Natural killer cell (primary cell): Measurements from ENCODE around the gene NDUFB11. TPM values are rescaled to one million over a fixed set of nuclear protein-coding genes. Genes with fewer than 3 reads are reported as not detected.

ENCODE experiments used
- ATAC-seq, 3 donors: fragments of 150-1000 bp in 2 of 3; fragments of 200-7000 bp in 1 of 3; cut with Tn5 transposase; 1 replicate in 1 of 3; 2 replicates in 2 of 3; pipeline ENCODE4 v1.10.0; 2021; ENCODE audit warnings: mild to moderate bottlenecking in 2 of 3, moderate library complexity in 2 of 3
- DNase-seq, 2 donors: peaks; one replicate each; pipeline versions ENCODE4 v3.0.0 to v3.0.0-alpha.2; 2013 to 2021; ENCODE audit warnings: mixed read lengths in 1 of 2
- H3K27ac ChIP-seq: one replicate; pipeline ENCODE4 v1.5.1; 2013; ENCODE audit warnings: mild to moderate bottlenecking, low read length
- H3K27me3 ChIP-seq: one replicate; pipeline ENCODE4 v1.6.1; 2013; ENCODE audit warnings: low read length; ENCODE audit not compliant: control insufficient read depth, insufficient read depth
- H3K36me3 ChIP-seq: one replicate; pipeline ENCODE4 v1.6.1; 2013; ENCODE audit warnings: low read length; ENCODE audit not compliant: control insufficient read depth, insufficient read depth
- H3K4me1 ChIP-seq: one replicate; pipeline ENCODE4 v1.6.1; 2013; ENCODE audit warnings: low read length; ENCODE audit not compliant: control insufficient read depth, insufficient read depth
- H3K4me3 ChIP-seq: one replicate; pipeline ENCODE4 v1.5.1; 2013; ENCODE audit warnings: low read length
- H3K9me3 ChIP-seq: one replicate; pipeline ENCODE4 v1.6.1; 2013; ENCODE audit warnings: low read length; ENCODE audit not compliant: control insufficient read depth, insufficient read depth
- H3K27ac Mint-ChIP-seq, 2 donors: one replicate each; pipeline ENCODE4 v1.8.0; 2022; ENCODE audit warnings: mild to moderate bottlenecking in 2 of 2, mixed read lengths in 2 of 2, moderate library complexity in 1 of 2
- H3K27me3 Mint-ChIP-seq, 2 donors: one replicate each; pipeline ENCODE4 v1.8.0; 2022; ENCODE audit warnings: low read depth in 2 of 2, mixed read lengths in 2 of 2
- H3K36me3 Mint-ChIP-seq: one replicate; pipeline ENCODE4 v1.8.0; 2022; ENCODE audit warnings: mixed read lengths
- H3K4me1 Mint-ChIP-seq, 2 donors: one replicate each; pipeline ENCODE4 v1.8.0; 2022; ENCODE audit warnings: mixed read lengths in 2 of 2
- H3K4me3 Mint-ChIP-seq: one replicate; pipeline ENCODE4 v1.8.0; 2022; ENCODE audit warnings: mild to moderate bottlenecking, moderate library complexity, mixed read lengths
- H3K9me3 Mint-ChIP-seq, 2 donors: one replicate each; pipeline ENCODE4 v1.8.0; 2022; ENCODE audit warnings: mixed read lengths in 2 of 2
- WGBS: methylation state at CpG from one replicate; pipeline ENCODE4 v1.1.7; 2013; ENCODE audit warnings: missing lambda C conversion rate; ENCODE audit not compliant: insufficient coverage; 5-methylcytosine and 5-hydroxymethylcytosine counted together
- intact Hi-C: fragments of 100-400 bp; cut with micrococcal nuclease; formaldehyde crosslinking; loops from one replicate; pipeline ENCODE4 v1.14.2; 2022
- total RNA-seq, 4 donors: library from RNA; stranded (reverse); fragments of 120-200 nt in 1 of 4; gene quantifications; one replicate each; pipeline versions ENCODE4 v1.2.3 to v1.2.4, GENCODE V29; 2013 to 2022
- TF ChIP-seq, protein P1 (sequence below): fragments of 200-600 bp; IDR thresholded peaks from one replicate; pipeline ENCODE4 v1.8.0; 2022; ENCODE audit warnings: antibody characterized with exemption

The NDUFB11 gene
- total RNA-seq, 3 donors from 2014 or later (not counting 1 experiment from before 2014, with no cell fraction given): 38.2 to 43.3 (median 42.3) TPM

DNA sequence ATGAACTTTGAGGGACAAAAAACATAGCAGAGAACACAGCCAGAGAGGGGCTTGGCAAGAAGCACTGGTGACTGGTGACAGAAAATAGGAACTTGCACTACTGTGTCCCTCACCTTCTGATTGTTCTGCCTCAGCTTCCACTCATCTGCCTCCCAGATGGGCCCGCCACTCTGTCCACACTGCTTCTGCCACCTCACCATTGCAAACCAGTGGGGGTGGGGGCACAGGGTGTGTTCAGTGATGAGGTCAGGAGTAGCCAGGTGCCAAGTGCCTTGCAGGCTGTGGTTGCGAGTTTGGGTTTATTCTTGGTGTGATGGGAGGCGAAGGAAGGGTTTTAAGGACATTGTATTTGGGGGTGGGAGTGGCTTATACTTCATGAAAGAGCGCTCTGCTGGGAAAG is 40.0 kb upstream of the NDUFB11 start:
- Mint-ChIP-seq H3K27ac (no peak overlapping the region), H3K4me3 (no peak overlapping the region), H3K27me3 (no peaks in the 10 kb centered on the region), H3K9me3 (no peaks in the 10 kb centered on the region), H3K4me1 (no peaks in the 10 kb centered on the region), H3K36me3 (no peaks in the 10 kb centered on the region)
- H3K9me3 ChIP-seq: no peaks in the 10 kb centered on the region
- ATAC-seq (no peak), DNase-seq (no peak)
- intact Hi-C loops: no loop called here
- no peaks in the 10 kb centered on the region for H3K4me1 ChIP-seq
- no peak overlapping the region for H3K27ac ChIP-seq
- H3K27me3 ChIP-seq: no peaks in the 10 kb centered on the region
- no peak overlapping the region for H3K4me3 ChIP-seq
- WGBS: 100% methylated on average over 3 of the region's 4 CpGs
- TF ChIP-seq, protein P1, sequence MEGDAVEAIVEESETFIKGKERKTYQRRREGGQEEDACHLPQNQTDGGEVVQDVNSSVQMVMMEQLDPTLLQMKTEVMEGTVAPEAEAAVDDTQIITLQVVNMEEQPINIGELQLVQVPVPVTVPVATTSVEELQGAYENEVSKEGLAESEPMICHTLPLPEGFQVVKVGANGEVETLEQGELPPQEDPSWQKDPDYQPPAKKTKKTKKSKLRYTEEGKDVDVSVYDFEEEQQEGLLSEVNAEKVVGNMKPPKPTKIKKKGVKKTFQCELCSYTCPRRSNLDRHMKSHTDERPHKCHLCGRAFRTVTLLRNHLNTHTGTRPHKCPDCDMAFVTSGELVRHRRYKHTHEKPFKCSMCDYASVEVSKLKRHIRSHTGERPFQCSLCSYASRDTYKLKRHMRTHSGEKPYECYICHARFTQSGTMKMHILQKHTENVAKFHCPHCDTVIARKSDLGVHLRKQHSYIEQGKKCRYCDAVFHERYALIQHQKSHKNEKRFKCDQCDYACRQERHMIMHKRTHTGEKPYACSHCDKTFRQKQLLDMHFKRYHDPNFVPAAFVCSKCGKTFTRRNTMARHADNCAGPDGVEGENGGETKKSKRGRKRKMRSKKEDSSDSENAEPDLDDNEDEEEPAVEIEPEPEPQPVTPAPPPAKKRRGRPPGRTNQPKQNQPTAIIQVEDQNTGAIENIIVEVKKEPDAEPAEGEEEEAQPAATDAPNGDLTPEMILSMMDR: no peak
- H3K36me3 ChIP-seq: peaks cover 39% of the 10 kb centered on the region

DNA sequence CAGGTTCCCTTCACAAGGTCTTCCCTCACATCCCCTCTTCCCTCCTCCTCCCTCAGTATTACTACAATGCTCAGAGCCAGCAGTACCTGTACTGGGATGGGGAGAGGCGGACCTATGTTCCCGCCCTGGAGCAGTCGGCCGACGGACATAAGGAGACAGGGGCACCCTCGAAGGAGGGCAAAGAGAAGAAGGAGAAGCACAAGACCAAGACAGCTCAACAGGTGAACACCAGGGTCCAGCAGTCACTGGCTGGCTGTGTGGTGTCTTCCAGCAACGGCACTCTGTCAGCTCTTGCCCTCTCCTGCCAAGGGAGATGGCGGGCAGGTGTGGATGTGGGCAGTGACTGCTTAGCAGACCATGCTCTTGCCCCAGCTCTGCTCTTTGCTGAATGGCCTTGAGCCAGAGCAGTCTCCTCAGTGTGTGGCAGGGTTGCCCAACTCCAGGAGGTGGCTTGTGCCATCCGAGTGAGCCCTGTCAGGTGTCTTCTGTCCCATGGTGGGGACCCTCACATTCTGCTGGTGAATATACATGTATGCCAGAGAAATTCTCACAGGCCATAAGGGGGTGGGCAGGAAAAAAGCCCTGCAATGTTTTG is 37.7 kb upstream of the NDUFB11 start:
- intact Hi-C loops: no loop called here
- no peak overlapping the region for H3K27ac Mint-ChIP-seq
- no peak overlapping the region for H3K4me3 ChIP-seq
- 98% methylated on average over 8 of the region's 9 CpGs for WGBS
- H3K27me3 ChIP-seq: no peaks in the 10 kb centered on the region
- TF ChIP-seq, protein P1: no peak
- no peak overlapping the region for H3K4me3 Mint-ChIP-seq
- DNase-seq: no peak
- H3K9me3 ChIP-seq: no peaks in the 10 kb centered on the region
- no peaks in the 10 kb centered on the region for H3K4me1 ChIP-seq
- peaks cover 50% of the 10 kb centered on the region for H3K36me3 ChIP-seq
- no peaks in the 10 kb centered on the region for H3K27me3 Mint-ChIP-seq
- H3K27ac ChIP-seq: no peak overlapping the region
- H3K9me3 Mint-ChIP-seq: no peaks in the 10 kb centered on the region
- H3K36me3 Mint-ChIP-seq: no peaks in the 10 kb centered on the region
- H3K4me1 Mint-ChIP-seq: no peaks in the 10 kb centered on the region
- no peak for ATAC-seq

DNA sequence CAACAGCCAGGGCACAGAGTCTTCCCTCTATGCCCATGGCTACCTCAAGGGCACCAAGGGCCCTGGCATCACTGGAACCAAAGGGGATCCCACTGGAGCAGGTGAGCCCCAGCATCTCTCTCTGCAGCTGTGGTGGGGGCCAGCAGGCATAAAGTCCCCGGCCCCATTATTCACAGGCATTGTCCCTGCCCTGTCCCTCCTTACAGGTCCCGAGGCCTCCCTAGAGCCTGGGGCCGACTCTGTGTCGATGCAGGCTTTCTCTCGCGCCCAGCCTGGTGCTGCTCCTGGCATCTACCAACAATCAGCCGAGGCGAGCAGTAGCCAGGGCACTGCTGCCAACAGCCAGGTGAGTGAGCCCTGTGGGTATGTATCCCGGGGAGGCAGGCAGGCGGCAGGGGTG is 36.8 kb upstream of the NDUFB11 start:
- TF ChIP-seq, protein P1: no peak
- Histone ChIP-seq H3K9me3 (no peaks in the 10 kb centered on the region), H3K27me3 (no peaks in the 10 kb centered on the region), H3K27ac (no peak overlapping the region), H3K36me3 (peaks cover 51% of the 10 kb centered on the region), H3K4me1 (no peaks in the 10 kb centered on the region), H3K4me3 (no peak overlapping the region)
- H3K27ac Mint-ChIP-seq: no peak overlapping the region
- DNase-seq (no peak), ATAC-seq (no peak)
- no peaks in the 10 kb centered on the region for H3K9me3 Mint-ChIP-seq
- WGBS: 97% methylated on average over 10 of the region's 10 CpGs
- intact Hi-C loops: no loop called here
- no peaks in the 10 kb centered on the region for H3K4me1 Mint-ChIP-seq
- no peak overlapping the region for H3K4me3 Mint-ChIP-seq
- no peaks in the 10 kb centered on the region for H3K27me3 Mint-ChIP-seq
- no peaks in the 10 kb centered on the region for H3K36me3 Mint-ChIP-seq

DNA sequence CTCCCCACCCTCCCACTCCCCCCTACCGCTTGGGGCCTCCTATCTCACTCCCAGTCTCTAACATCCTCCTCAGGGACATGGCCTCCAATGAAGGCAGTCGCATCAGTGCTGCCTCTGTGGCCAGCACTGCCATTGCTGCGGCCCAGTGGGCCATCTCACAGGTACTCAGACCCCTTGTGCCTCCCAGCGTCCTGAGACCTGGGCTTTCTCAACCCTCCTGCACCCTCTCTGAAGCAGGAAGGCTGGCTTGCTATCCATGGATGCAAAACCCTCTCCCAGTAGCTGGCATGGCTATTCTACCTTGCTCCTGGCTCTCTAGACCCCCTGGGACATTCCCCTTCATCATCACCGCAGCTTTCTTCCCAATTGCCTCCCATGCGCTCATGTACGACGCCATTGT is 35.8 kb upstream of the NDUFB11 start:
- TF ChIP-seq, protein P1: no peak
- no peak overlapping the region for H3K4me3 ChIP-seq
- H3K27me3 Mint-ChIP-seq: no peaks in the 10 kb centered on the region
- 97% methylated on average over 3 of the region's 8 CpGs for WGBS
- no peak for ATAC-seq
- peaks cover 48% of the 10 kb centered on the region for H3K36me3 ChIP-seq
- no peak overlapping the region for H3K27ac ChIP-seq
- DNase-seq: no peak
- H3K9me3 Mint-ChIP-seq: no peaks in the 10 kb centered on the region
- no peaks in the 10 kb centered on the region for H3K36me3 Mint-ChIP-seq
- intact Hi-C loops: no loop called here
- no peaks in the 10 kb centered on the region for H3K27me3 ChIP-seq
- no peak overlapping the region for H3K27ac Mint-ChIP-seq
- H3K4me1 Mint-ChIP-seq: no peaks in the 10 kb centered on the region
- no peak overlapping the region for H3K4me3 Mint-ChIP-seq
- H3K4me1 ChIP-seq: no peaks in the 10 kb centered on the region
- no peaks in the 10 kb centered on the region for H3K9me3 ChIP-seq
